Activated CD4-positive, alpha-beta T cell treated with anti-CD3 and anti-CD28 coated beads, Interleukin-2, amount 10 ng/mL, durations not matched to agents 24 days and 14 days (primary cell): Measurements from ENCODE around the gene SSB. TPM values are rescaled to one million over a fixed set of nuclear protein-coding genes. Genes with fewer than 3 reads are reported as not detected.
A peak's percentile ranks its signal among the peaks of the same experiment; 100 is the strongest.
"Not testable (repeated sequence)": the region's sequence is repeated elsewhere in the genome, so short reads cannot be mapped to it uniquely, and the experiment has no call there.

Experiments used
- DNase-seq: peaks from one replicate; pipeline ENCODE4 v3.0.0; 2022
- H3K27ac Mint-ChIP-seq: one replicate; pipeline ENCODE4 v1.8.0; 2022; ENCODE audit warnings: mild to moderate bottlenecking, mixed read lengths
- H3K27me3 Mint-ChIP-seq: one replicate; pipeline ENCODE4 v1.8.0; 2022; ENCODE audit warnings: mixed read lengths
- H3K36me3 Mint-ChIP-seq: one replicate; pipeline ENCODE4 v1.8.0; 2022; ENCODE audit warnings: low read depth, mild to moderate bottlenecking, mixed read lengths
- H3K4me1 Mint-ChIP-seq: one replicate; pipeline ENCODE4 v1.8.0; 2021; ENCODE audit warnings: mixed read lengths
- H3K4me3 Mint-ChIP-seq: one replicate; pipeline ENCODE4 v1.8.0; 2022; ENCODE audit warnings: mild to moderate bottlenecking, moderate library complexity, mixed read lengths
- H3K9me3 Mint-ChIP-seq: one replicate; pipeline ENCODE4 v1.8.0; 2021; ENCODE audit warnings: mixed read lengths
- intact Hi-C: fragments of 100-400 bp; cut with micrococcal nuclease; formaldehyde crosslinking; loops from one replicate; pipeline ENCODE4 v1.15.1; 2023
- total RNA-seq: library from RNA; stranded (reverse); gene quantifications from 2 replicates; pipeline ENCODE4 v1.2.3, GENCODE V29; 2022

The SSB gene
- total RNA-seq, 1 donor from 2014 or later = 113 TPM

- Mint-ChIP-seq H3K4me1 (peaks cover 6% of the 10 kb centered on the region), H3K27ac (no peak overlapping the region), H3K4me3 (no peak overlapping the region), H3K36me3 (peaks cover 51% of the 10 kb centered on the region), H3K27me3 (no peaks in the 10 kb centered on the region), H3K9me3 (no peaks in the 10 kb centered on the region)
- intact Hi-C loops = no loop called here
- no peak for DNase-seq
Measured at GRCh38 chr2:169806586-169806985, 7.9 kb downstream of the SSB start.

GRCh38 chr2:169808221-169808620 lies 9.6 kb downstream of the SSB start:
- no peaks in the 10 kb centered on the region for H3K27me3 Mint-ChIP-seq
- intact Hi-C loops = no loop called here
- no peak overlapping the region for H3K27ac Mint-ChIP-seq
- H3K36me3 Mint-ChIP-seq = peaks cover 50% of the 10 kb centered on the region
- no peaks in the 10 kb centered on the region for H3K9me3 Mint-ChIP-seq
- no peak overlapping the region for H3K4me3 Mint-ChIP-seq
- no peaks in the 10 kb centered on the region for H3K4me1 Mint-ChIP-seq
- no peak for DNase-seq

DNA sequence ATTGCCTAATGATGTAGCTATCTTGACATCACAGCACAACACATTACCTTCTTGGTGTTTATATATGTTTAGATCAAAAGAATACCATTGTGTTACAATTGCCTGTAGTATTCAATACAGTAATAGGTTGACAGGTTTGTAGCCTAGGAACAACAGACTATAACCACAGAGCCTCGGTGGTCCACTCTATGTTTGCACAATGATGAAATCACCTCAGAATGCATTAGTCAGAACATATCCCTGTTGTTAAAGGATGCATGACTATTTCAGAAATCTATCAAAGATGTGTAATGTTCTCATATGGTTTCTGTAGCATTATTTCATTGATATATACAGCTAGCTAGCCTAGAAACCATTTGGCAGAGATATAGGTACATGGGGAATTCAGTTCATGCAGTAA lies 17.2 kb downstream of the SSB start:
- no peak overlapping the region for H3K4me3 Mint-ChIP-seq
- H3K27me3 Mint-ChIP-seq = no peaks in the 10 kb centered on the region
- H3K36me3 Mint-ChIP-seq = peaks cover 65% of the 10 kb centered on the region
- peaks cover 8% of the 10 kb centered on the region for H3K4me1 Mint-ChIP-seq
- no peaks in the 10 kb centered on the region for H3K9me3 Mint-ChIP-seq
- intact Hi-C loops = no loop called here
- no peak for DNase-seq
- no peak overlapping the region for H3K27ac Mint-ChIP-seq

GRCh38 chr2:169816961-169817360 lies 18.3 kb downstream of the SSB start:
- Mint-ChIP-seq H3K4me1 (peaks cover 14% of the 10 kb centered on the region), H3K36me3 (peaks cover 64% of the 10 kb centered on the region)
- H3K27ac Mint-ChIP-seq, DNase-seq, H3K9me3 Mint-ChIP-seq, H3K27me3 Mint-ChIP-seq, intact Hi-C loops, H3K4me3 Mint-ChIP-seq: not testable (repeated sequence)

DNA sequence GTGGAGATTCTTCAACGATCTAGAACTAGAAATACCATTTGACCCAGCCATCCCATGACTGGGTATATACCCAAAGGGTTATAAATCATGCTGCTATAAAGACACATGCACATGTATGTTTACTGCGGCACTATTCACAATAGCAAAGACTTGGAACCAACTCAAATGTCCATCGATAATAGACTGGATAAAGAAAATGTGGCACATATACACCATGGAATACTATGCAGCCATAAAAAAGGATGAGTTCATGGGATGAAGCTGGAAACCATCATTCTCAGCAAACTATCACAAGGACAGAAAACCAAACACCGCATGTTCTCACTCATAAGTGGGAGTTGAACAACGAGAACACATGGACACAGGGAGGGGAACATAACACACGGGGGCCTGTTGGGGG lies 18.7 kb downstream of the SSB start:
- intact Hi-C loops, DNase-seq, H3K9me3 Mint-ChIP-seq, H3K27me3 Mint-ChIP-seq, H3K27ac Mint-ChIP-seq, H3K4me3 Mint-ChIP-seq: not testable (repeated sequence)
- peaks cover 60% of the 10 kb centered on the region for H3K36me3 Mint-ChIP-seq
- H3K4me1 Mint-ChIP-seq = peaks cover 14% of the 10 kb centered on the region

DNA sequence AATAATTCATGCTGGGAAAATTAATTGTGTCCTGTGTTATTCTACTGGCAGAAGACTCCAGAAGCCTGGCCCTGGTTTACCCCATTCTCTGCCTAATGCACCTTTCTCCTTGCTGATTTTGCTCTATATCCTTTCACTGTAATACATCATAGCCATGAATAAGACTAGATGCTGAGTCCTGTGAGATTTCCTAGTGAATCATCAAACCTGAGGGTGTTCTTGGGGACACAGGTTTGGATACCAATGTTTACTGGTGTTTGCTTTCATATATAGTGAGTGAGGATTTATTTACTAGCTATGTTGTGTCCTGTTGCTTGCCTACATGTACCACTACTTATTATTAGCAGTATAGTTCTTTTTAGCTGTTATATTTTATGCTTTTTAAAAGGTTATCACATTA lies 19.6 kb downstream of the SSB start:
- Mint-ChIP-seq H3K27me3 (no peaks in the 10 kb centered on the region), H3K9me3 (no peaks in the 10 kb centered on the region), H3K4me1 (peaks cover 23% of the 10 kb centered on the region), H3K27ac (no peak overlapping the region), H3K36me3 (peaks cover 62% of the 10 kb centered on the region), H3K4me3 (no peak overlapping the region)
- intact Hi-C loops = no loop called here
- DNase-seq = no peak

DNA sequence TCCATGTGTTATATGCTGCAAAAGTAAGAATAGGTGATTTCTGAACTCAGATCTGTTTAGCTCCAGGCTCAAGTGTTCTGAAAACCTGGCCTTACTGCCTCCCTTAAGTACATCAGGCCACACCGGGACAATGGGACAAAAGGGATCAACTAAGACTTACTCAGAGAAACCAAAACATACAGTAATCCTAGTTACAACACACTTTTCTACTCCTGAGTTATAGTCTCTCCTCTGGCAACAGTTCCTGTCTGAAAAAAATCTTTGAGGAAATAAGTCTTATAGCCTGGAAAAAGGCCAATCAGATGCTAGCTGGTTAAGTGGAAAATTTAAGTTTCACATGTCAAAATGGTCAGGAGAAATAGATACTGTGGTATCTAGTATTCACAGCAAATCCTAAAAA lies 20.4 kb downstream of the SSB start:
- no peak for DNase-seq
- Mint-ChIP-seq H3K27me3 (no peaks in the 10 kb centered on the region), H3K4me3 (no peak overlapping the region), H3K36me3 (peaks cover 64% of the 10 kb centered on the region), H3K9me3 (no peaks in the 10 kb centered on the region), H3K27ac (no peak overlapping the region), H3K4me1 (peaks cover 30% of the 10 kb centered on the region)
- intact Hi-C loops = no loop called here

DNA sequence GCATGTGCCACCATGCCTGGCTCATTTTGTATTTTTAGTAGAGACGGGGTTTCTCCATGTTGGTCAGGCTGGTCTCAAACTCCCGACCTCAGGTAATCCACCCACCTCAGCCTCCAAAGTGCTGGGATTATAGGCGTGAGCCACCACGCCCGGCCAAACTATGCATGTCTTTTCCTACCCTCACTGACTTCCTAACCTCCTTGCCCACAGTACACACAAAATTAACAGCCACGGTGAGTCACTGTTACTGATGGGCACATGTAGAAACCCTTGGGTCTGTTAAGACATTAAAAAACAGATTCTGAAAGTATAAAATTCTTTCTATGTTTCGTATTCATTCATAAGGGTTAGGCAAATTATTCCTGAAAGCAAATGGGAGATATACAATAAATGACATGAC lies 21.4 kb downstream of the SSB start:
- H3K9me3 Mint-ChIP-seq, DNase-seq, H3K27me3 Mint-ChIP-seq, intact Hi-C loops, H3K4me3 Mint-ChIP-seq: not testable (repeated sequence)
- peaks cover 62% of the 10 kb centered on the region for H3K36me3 Mint-ChIP-seq
- peaks cover 34% of the 10 kb centered on the region for H3K4me1 Mint-ChIP-seq
- H3K27ac Mint-ChIP-seq = peak overlapping the region; percentile 74

- H3K36me3 Mint-ChIP-seq = peaks cover 47% of the 10 kb centered on the region
- no peaks in the 10 kb centered on the region for H3K27me3 Mint-ChIP-seq
- no peak overlapping the region for H3K4me3 Mint-ChIP-seq
- no peak for DNase-seq
- no peaks in the 10 kb centered on the region for H3K9me3 Mint-ChIP-seq
- no peak overlapping the region for H3K27ac Mint-ChIP-seq
- intact Hi-C loops = no loop called here
- H3K4me1 Mint-ChIP-seq = peaks cover 39% of the 10 kb centered on the region
Measured at GRCh38 chr2:169822036-169822435, 23.4 kb downstream of the SSB start.

DNA sequence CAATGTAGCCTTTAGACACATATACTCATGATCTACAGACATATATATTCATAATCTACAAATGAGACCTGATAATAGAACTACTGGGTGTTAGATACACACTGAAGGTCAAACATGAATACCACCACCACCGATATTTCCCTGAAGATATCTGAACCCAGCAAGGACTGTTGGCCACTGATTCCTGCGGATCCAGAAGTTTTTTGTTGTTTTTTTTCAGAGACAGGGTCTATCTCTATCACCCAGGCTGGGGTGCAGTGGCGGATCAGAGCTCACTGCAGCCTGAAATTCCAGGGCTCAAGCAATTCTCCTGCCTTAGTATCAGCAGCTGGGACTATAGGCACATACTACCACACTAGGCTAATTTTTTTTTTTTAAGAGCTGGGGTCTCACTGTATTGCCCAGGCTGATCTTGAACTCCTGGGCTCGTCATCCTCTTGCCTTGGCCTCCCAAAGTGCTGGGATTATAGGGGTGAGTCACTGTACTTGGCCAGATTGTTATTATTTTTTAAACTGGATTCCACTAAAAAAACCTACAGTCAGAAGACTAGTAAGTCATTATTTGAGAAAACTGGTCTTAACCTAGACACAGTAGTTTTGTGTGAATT lies 24.2 kb downstream of the SSB start:
- intact Hi-C loops = no loop called here
- Mint-ChIP-seq H3K9me3 (no peaks in the 10 kb centered on the region), H3K36me3 (peaks cover 39% of the 10 kb centered on the region), H3K27me3 (no peaks in the 10 kb centered on the region), H3K4me1 (peaks cover 40% of the 10 kb centered on the region), H3K27ac (no peak overlapping the region), H3K4me3 (peak overlapping the region; percentile 74)
- no peak for DNase-seq

DNA sequence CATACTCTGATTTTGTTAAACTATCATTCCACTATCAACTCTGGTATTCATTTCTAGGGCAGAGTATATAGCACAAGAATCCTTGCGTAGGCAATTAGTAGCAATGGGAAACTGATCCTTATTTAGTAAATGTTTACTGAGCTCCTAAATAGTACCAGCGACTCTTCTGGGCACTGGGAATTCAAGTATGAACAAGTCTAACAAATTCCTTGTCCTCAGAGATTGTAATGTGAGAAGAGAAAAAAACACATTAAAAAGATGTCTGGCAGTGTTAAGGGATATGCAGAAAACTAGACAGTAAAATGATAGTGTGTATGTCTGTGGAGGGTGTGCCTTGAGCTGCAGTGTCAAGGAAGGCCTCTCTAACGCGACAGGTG lies 25.3 kb downstream of the SSB start:
- DNase-seq = no peak

DNA sequence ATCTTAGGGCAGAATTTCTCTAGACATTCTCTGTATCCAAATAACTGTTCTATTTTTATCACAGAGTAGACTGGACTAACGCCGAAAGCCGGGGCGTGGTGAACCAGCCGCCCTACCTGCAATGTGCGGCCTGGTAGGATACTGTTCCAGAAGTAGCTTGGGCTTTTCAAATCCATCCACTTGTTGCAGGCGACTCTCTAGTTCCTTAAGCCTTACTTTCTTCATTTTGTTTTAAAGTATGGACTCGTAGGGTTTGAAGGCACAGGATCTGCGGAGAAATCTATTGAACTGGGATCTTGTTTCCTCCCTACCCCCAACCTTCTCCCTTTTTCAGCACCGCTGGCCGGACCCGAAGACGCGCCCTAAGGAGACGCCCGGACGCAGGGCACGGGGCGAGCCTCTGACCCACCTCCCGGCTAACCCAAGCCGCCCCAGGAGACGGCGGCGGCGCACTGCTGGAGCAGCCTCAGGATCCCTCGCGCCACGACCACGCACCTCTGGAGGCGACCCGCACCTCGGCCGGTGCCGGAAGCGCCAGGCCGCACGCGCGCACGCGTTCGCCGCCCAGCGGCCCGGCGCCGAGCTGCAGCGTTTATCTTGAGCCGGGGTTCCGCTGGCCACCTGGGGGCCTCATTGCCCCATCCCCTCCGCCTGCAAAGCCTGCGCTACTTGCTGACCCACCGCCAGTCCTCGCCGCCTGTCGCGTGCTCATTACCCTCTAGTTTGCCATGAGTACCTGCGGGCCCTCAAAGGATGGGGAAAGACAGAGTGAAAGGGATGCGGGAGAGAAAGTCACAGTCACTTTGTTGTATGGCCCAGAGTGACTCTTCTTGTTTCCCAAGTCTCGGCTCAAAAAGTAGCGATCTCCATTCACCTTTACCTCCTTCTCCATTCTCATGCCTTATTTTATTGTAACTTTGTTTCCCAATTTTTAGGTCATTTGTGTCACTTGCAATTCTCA lies 26.0 kb downstream of the SSB start, which contains the start of gene METTL5:
METTL5 (minus strand) TSS at position 533 of the 961 bp plus-strand sequence; CDS start at position 225, 308 bp downstream.
- Mint-ChIP-seq H3K27ac (peak within 1 kb of the TSS; percentile 88), H3K36me3 (peaks cover 28% of the 10 kb centered on the region), H3K27me3 (no peaks in the 10 kb centered on the region), H3K4me1 (peaks cover 44% of the 10 kb centered on the region), H3K4me3 (peak within 1 kb of the TSS; percentile 95), H3K9me3 (no peaks in the 10 kb centered on the region)
- peak; percentile 95 for DNase-seq
- intact Hi-C loops = loop anchor here (1.0 to 2.0 kb wide), 2 partner anchors 53 to 240 kb away; partner anchors contain the start of gene PPIG

More for the DNA sequence above, 25.3 kb downstream of the SSB start:
- peak overlapping the region; percentile 95 for H3K4me3 Mint-ChIP-seq
- H3K27ac Mint-ChIP-seq = peak overlapping the region; percentile 88
- peaks cover 33% of the 10 kb centered on the region for H3K36me3 Mint-ChIP-seq
- H3K27me3 Mint-ChIP-seq = no peaks in the 10 kb centered on the region
- intact Hi-C loops = loop anchor here (2.0 kb wide), 1 partner anchor 239 kb away; the partner anchor contains the start of gene PPIG
- H3K9me3 Mint-ChIP-seq = no peaks in the 10 kb centered on the region
- peaks cover 48% of the 10 kb centered on the region for H3K4me1 Mint-ChIP-seq

GRCh38 chr2:169827272-169828140 lies 28.8 kb downstream of the SSB start, which contains the start of gene UBR3:
UBR3 (plus strand) TSS chr2:169827454; CDS start chr2:169827508, 54 bp downstream.
- Mint-ChIP-seq H3K4me1 (peaks cover 39% of the 10 kb centered on the region), H3K27ac (peak within 1 kb of the TSS; percentile 93), H3K27me3 (no peaks in the 10 kb centered on the region), H3K36me3 (peaks cover 16% of the 10 kb centered on the region), H3K9me3 (no peaks in the 10 kb centered on the region), H3K4me3 (peak within 1 kb of the TSS; percentile 92)
- peak; percentile 97 for DNase-seq
- intact Hi-C loops = loop anchor here (1.0 to 2.0 kb wide), 3 partner anchors 29 to 133 kb away; partner anchors contain the start of genes CFAP210, PHOSPHO2 and SSB
